NCI-H524 treated with DMSO at 0.1 percent for 48 hours (cell line): ENCODE data around the gene IP6K2.

Source experiments
- DNase-seq: peaks from one replicate; lab custom pipeline; 2025; lab: John Stamatoyannopoulos, UW

IP6K2 gene

GRCh38 chr3:48663489-48664312 lies 53.3 kb downstream of the IP6K2 start:
- peak; percentile 76 for DNase-seq

GRCh38 chr3:48662753-48663488 lies 54.1 kb downstream of the IP6K2 start, which contains the start of gene CELSR3:
Gene CELSR3 (minus strand): TSS chr3:48662886. CDS start chr3:48662634, 252 bp downstream.
- no peak for DNase-seq

- DNase-seq: no peak
Measured at GRCh38 chr3:48662145-48662752, 54.8 kb downstream of the IP6K2 start.

DNA sequence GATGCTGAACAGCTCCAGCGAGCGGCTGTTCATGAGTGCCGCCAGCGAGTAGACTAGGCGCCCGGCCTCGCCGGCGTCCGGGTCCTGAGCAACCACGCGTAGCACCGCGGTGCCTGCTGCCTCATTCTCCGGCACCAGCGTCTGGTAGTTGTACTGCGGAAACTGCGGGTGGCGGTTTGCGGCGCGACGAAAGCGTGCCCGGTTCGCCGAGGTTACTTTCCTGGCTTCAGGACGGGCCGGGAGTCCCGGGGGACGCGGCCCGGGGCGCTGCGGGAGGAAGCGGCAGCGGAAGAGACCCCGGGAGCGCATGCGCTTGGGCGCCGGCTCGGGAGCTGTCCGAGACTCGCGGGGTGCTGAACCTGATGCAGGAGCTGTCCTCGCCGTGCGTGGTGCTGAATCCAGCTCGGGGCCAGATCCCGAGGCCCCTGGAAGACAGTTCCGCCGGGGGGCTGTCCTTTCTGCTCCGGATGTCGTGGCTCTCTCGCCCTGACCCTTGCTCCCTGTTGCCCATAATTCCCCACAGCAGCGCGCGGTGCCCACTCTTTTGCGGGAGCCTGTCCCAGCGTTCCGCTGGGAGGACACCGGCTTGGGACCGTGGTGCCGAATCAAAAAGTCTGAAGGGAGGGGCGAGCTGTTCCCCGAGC lies 55.4 kb downstream of the IP6K2 start:
- no peak for DNase-seq

- DNase-seq: no peak
Measured at GRCh38 chr3:48660800-48661400, 56.1 kb downstream of the IP6K2 start.

DNA sequence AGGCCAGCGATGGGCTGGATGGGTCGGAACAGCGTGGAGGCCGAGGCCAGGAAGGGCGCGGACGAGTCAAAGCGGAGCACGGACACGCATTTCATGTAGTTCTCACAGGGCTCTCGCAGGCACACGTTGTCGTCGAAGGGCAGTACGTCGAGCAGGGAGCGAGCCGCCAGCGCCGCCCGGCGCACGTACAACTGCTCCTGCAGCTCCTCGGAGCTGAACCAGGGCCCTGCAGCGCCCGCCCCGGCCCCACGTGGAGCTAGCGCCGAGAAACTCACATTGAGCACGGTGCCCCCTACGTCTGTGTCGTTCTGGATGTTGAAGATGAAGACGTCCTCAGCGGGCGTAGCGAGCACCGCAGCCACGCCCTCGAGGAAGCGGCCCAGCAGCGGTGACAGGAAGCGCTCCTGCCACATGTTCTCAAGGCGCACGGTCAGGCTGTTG lies 60.2 kb downstream of the IP6K2 start:
- DNase-seq: no peak

- no peak for DNase-seq
Measured at GRCh38 chr3:48656061-48656840, 60.8 kb downstream of the IP6K2 start.

- no peak for DNase-seq
Measured at GRCh38 chr3:48655606-48656005, 61.4 kb downstream of the IP6K2 start.

GRCh38 chr3:48655063-48655462 lies 62.0 kb downstream of the IP6K2 start:
- no peak for DNase-seq

DNA sequence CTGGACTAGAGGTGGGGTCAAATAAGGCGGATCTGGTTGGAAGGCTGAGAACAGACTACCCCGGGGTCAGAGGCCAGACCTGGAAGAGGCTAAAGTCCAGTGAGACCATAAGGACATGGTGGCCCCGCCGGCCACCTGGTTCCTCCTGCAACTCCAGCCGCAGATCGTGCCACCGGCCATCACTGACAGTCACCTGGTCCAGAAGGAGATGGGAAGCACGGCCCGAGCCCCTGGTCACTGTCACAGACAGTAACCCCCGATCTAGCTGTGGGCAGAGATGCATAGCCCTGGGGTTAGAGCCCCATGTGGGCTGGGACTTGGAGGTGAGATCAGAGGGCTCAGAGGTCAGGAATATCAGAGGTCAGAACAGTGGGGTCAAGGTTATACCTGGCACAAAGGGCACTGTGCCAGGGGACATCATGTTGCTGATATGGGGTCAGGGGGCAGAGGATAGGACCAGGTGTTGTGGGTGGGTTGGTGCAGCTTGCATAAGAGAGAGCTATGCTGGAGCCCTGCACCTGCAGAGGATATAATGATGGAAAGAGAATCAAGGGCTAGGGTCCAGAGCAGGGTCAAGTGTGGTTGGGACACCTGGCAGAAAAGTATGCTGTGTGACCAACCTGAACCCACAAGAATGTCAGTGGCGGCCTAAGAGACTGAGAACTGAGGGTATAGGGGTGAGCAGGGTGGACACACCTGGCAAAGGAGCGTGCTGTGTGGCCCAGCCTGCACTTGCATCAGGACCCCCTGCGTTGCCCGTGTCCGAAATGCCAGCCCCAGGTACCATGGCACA lies 63.9 kb downstream of the IP6K2 start:
- no peak for DNase-seq

GRCh38 chr3:48651771-48652170 lies 65.2 kb downstream of the IP6K2 start:
- no peak for DNase-seq

DNA sequence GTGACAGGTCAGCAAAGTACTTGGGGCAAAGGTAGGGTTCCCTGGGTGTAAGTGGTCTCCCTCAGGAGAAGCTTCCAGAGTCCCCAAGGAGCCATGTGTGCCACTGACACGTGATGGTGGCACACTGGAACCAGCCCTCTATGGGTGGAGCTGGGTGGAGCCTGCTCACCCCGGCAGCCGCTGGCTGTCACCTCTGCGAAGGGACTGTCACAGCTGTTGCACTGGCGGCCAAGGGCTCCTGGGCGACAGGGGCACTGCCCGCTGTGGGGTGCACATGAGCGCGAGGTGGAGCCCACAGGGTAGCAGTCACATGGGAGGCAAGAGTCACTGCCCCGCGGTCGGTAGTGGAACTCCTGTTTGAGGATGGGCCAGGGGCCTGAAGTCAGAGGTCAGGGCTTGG lies 66.3 kb downstream of the IP6K2 start:
- no peak for DNase-seq

GRCh38 chr3:48648188-48648850 lies 68.7 kb downstream of the IP6K2 start:
- DNase-seq: no peak

GRCh38 chr3:48647714-48648113 lies 69.3 kb downstream of the IP6K2 start:
- no peak for DNase-seq

- no peak for DNase-seq
Measured at GRCh38 chr3:48644898-48645760, 71.9 kb downstream of the IP6K2 start.

DNA sequence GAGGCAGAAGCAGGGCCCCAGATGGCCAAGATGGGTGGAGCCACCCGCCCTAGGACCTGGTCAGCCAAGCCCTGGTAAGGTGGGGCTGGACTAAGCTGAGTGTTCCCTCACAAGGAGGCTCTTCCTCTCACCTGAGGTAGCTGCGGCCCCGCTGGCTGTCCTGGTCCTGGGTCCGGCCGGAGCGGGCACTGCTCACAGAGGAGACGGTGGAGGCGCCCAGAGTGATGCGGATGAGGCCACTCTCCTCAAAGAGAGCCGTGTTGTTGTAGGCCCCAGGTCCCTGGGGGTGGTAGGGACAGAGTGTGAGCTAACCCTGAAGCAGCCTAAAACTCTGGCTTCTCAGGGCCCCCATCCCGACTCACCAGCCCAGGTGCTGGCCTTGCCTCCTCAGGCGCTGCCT lies 74.4 kb downstream of the IP6K2 start:
- no peak for DNase-seq

GRCh38 chr3:48641396-48641795 lies 75.6 kb downstream of the IP6K2 start:
- no peak for DNase-seq

DNA sequence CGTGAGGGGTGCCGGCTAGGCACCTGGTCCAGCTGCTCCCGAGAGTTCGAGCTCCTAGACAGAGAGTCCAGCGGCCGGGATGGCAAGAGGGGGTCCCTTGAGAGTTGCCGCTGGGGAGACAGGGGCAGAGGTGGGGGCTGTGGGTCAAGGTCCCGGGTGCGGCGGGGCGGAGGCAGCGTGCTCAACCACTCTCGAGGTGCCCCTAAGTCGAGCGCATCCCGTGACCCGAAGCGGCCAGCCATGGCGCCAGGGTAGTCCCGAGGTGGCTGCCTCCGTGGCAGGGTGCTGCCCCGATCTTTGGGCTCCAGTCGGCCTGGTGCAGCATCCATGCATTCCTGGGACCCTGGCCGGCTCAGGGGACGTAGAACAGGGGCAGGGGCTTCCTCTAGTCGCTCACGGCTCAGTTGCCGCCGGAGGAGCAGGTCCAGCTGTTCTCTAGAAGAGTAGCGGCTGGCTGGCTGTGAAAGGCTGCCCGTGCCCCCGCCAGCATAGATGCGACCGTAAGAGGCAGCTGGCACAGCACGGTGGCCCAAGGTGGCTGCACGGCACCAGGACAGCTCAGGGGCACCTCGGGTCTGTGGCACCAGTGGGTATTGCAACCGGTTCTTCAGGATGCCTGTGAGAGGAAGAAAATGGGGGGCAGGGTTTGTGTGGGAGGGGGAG lies 76.9 kb downstream of the IP6K2 start:
- DNase-seq: no peak
